ENCODE data around the gene KCNN2.

KCNN2 gene

GRCh38 chr5:114358329-114358728 lies 3.5 kb upstream of the KCNN2 start:
- Histone ChIP-seq H3K4me3 (ENCODE audit: low read depth, low read length) (no peak overlapping the region), H3K9me3 (ENCODE audit: control insufficient read depth, insufficient read depth, low read depth, low read length) (no peaks in the 10 kb centered on the region), H3K4me1 (ENCODE audit: control insufficient read depth, insufficient read depth, low read length) (no peaks in the 10 kb centered on the region), H3K36me3 (ENCODE audit: control insufficient read depth in 2 of 2, insufficient read depth in 1 of 2, low read length in 2 of 2) (no peaks in the 10 kb centered on the region), H3K27ac (ENCODE audit: extremely low read depth, low read depth, low read length) (no peak overlapping the region)
- TF ChIP-seq KLF7 (tag by site-specific recombination; IDR thresholded peaks at IDR 0.05; ENCODE audit: borderline replicate concordance) (no peak), ZNF558 (tag by site-specific recombination; IDR thresholded peaks at IDR 0.05) (no peak), HOXD13 (CRISPR knock-in tag; IDR thresholded peaks at IDR 0.05; ENCODE audit: borderline replicate concordance) (no peak), ZNF768 (tag by site-specific recombination; IDR thresholded peaks at IDR 0.05) (no peak), ZBTB17 (tag by site-specific recombination; IDR thresholded peaks at IDR 0.05) (no peak)
- TF ChIP-seq, protein P1, sequence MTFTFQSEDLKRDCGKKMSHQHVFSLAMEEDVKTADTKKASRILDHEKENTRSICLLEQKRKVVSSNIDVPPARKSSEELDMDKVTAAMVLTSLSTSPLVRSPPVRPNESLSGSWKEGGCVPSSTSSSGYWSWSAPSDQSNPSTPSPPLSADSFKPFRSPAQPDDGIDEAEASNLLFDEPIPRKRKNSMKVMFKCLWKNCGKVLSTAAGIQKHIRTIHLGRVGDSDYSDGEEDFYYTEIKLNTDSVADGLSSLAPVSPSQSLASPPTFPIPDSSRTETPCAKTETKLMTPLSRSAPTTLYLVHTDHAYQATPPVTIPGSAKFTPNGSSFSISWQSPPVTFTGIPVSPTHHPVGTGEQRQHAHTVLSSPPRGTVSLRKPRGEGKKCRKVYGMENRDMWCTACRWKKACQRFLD (tag by site-specific recombination; IDR thresholded peaks at IDR 0.05): no peak
- CTCF ChIA-PET: interaction anchor here (0.7 kb wide), 1 partner anchor 20 kb away, joined by 3 read pairs; no protein-coding TSS in a partner anchor
- POLR2A ChIA-PET: no interaction called here

GRCh38 chr5:114360357-114360756 lies 1.5 kb upstream of the KCNN2 start:
- no peak overlapping the region for H3K27ac ChIP-seq (ENCODE audit: extremely low read depth, low read depth, low read length)
- no peaks in the 10 kb centered on the region for H3K9me3 ChIP-seq (ENCODE audit: control insufficient read depth, insufficient read depth, low read depth, low read length)
- POLR2A ChIA-PET: no interaction called here
- no peaks in the 10 kb centered on the region for H3K36me3 ChIP-seq (ENCODE audit: control insufficient read depth in 2 of 2, insufficient read depth in 1 of 2, low read length in 2 of 2)
- H3K4me1 ChIP-seq (ENCODE audit: control insufficient read depth, insufficient read depth, low read length): no peaks in the 10 kb centered on the region
- H3K4me3 ChIP-seq (ENCODE audit: low read depth, low read length): no peak overlapping the region
- TF ChIP-seq SP7 (tag by site-specific recombination; IDR thresholded peaks at IDR 0.05) (0 out of 2 replicates have a peak, but pooled peaks have one; percentile 24), GLIS2 (tag by site-specific recombination; IDR thresholded peaks at IDR 0.05) (no peak)
- CTCF ChIA-PET: no interaction called here

DNA sequence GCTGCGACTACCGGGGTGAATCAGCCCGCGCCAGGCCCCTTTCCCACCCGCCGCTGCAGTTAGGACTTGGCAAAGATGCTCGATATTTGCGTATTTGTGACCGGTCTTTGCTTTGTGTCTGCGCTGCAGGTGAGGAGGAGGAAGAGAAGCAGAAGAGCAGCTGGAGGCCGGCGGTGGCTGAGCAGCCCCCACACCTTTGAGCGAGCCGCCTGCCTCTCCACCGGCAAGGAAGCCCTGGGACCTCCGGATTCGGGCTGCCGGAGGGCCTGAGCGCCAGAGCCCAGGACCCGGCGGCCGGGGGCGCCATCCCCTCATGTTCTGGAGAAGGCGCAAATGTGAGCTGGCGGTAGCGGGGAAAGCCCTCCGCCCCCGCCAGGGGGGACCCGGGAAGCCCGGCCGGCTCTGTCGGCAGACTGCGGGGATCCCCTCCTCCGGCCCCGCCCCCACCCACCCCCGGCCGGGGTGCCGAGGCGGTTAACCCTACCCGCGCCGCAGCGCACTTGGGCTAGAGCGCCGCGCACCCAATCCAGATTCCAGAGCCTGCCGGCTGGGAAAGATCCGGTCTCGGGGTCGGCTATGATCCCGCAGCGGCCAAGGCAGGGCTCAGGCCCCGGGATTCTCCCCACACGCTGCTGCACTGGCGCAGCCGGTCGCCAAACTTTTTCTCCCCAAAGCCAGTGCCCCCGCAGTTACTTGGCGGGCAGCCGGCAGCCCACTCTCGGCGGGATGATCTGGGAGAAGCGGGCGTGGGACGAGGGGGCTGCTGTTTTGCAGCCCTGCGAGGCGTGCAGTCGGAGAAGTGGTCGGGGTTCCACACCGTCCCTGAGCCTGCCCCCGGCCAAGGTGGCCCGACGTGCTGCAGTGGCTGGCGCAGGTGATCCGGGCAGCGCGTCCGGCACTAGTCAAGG lies 800 bp upstream of the KCNN2 start:
- Histone ChIP-seq H3K9me3 (ENCODE audit: control insufficient read depth, insufficient read depth, low read depth, low read length) (no peaks in the 10 kb centered on the region), H3K4me3 (ENCODE audit: low read depth, low read length) (peak overlapping the region; percentile 46), H3K36me3 (ENCODE audit: control insufficient read depth in 2 of 2, insufficient read depth in 1 of 2, low read length in 2 of 2) (no peaks in the 10 kb centered on the region), H3K4me1 (ENCODE audit: control insufficient read depth, insufficient read depth, low read length) (no peaks in the 10 kb centered on the region), H3K27ac (ENCODE audit: extremely low read depth, low read depth, low read length) (no peak overlapping the region)
- TF ChIP-seq ZSCAN30 (tag by site-specific recombination; IDR thresholded peaks at IDR 0.05) (no peak), ZBTB20 (tag by site-specific recombination; IDR thresholded peaks at IDR 0.05) (peak; percentile 46; the same call in 1 of the 2 replicates), ZNF140 (tag by site-specific recombination; IDR thresholded peaks at IDR 0.05) (no peak), ZBTB7A (tag by site-specific recombination; IDR thresholded peaks at IDR 0.05; ENCODE audit: low read depth) (no peak), ZNF211 (tag by site-specific recombination; IDR thresholded peaks at IDR 0.05; ENCODE audit: low read depth) (no peak), ZBTB8A (tag by site-specific recombination; IDR thresholded peaks at IDR 0.05) (no peak), ZNF621 (tag by site-specific recombination; IDR thresholded peaks at IDR 0.05) (no peak), ZNF223 (tag by site-specific recombination; IDR thresholded peaks at IDR 0.05) (peak; percentile 95; the same call in 1 of the 2 replicates), ZNF777 (tag by site-specific recombination; IDR thresholded peaks at IDR 0.05; ENCODE audit: borderline replicate concordance) (0 out of 2 replicates have a peak, but pooled peaks have one; percentile 56), ZFHX2 (tag by site-specific recombination; conservative IDR thresholded peaks at IDR 0.05) (peak; percentile 72), ZNF394 (tag by site-specific recombination; IDR thresholded peaks at IDR 0.05; ENCODE audit: borderline replicate concordance) (peak; percentile 43; the same call in 1 of the 2 replicates), SP7 (tag by site-specific recombination; IDR thresholded peaks at IDR 0.05) (no peak), ELK4 (IDR thresholded peaks at IDR 0.05; ENCODE audit: borderline replicate concordance, low read depth, low read length) (no peak), ZBTB17 (tag by site-specific recombination; IDR thresholded peaks at IDR 0.05) (0 out of 2 replicates have a peak, but pooled peaks have one; percentile 9), ZNF335 (tag by site-specific recombination; conservative IDR thresholded peaks at IDR 0.05) (peak; percentile 90), ZNF701 (tag by site-specific recombination; IDR thresholded peaks at IDR 0.05) (no peak), SP3 (tag by site-specific recombination; IDR thresholded peaks at IDR 0.05) (no peak; the same call in 1 of the 2 replicates)
- TF ChIP-seq, protein P2, sequence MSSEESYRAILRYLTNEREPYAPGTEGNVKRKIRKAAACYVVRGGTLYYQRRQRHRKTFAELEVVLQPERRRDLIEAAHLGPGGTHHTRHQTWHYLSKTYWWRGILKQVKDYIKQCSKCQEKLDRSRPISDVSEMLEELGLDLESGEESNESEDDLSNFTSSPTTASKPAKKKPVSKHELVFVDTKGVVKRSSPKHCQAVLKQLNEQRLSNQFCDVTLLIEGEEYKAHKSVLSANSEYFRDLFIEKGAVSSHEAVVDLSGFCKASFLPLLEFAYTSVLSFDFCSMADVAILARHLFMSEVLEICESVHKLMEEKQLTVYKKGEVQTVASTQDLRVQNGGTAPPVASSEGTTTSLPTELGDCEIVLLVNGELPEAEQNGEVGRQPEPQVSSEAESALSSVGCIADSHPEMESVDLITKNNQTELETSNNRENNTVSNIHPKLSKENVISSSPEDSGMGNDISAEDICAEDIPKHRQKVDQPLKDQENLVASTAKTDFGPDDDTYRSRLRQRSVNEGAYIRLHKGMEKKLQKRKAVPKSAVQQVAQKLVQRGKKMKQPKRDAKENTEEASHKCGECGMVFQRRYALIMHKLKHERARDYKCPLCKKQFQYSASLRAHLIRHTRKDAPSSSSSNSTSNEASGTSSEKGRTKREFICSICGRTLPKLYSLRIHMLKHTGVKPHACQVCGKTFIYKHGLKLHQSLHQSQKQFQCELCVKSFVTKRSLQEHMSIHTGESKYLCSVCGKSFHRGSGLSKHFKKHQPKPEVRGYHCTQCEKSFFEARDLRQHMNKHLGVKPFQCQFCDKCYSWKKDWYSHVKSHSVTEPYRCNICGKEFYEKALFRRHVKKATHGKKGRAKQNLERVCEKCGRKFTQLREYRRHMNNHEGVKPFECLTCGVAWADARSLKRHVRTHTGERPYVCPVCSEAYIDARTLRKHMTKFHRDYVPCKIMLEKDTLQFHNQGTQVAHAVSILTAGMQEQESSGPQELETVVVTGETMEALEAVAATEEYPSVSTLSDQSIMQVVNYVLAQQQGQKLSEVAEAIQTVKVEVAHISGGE (tag by site-specific recombination; conservative IDR thresholded peaks at IDR 0.05; ENCODE audit: low read depth): no peak
- ChIA-PET POLR2A (no interaction called here), CTCF (no interaction called here)
